Spleen (tissue), 7 donors: ENCODE data around the gene GRM8.

Experiments
- CTCF ChIP-seq, 11 experiments: fragments of 200-600 bp in 7 of 11; fragments of 450-650 bp in 4 of 11; sonication (generic) in 4 of 11; IDR thresholded peaks in 8 of 11; conservative IDR thresholded peaks in 3 of 11; 1 replicate in 7 of 11; 2 replicates in 4 of 11; pipeline versions ENCODE4 v1.4.0 to v1.8.0; 2016 to 2021; ENCODE audit warnings: antibody characterized with exemption in 11 of 11, inconsistent platforms in 4 of 11, mild to moderate bottlenecking in 1 of 11
- POLR2A ChIP-seq, 3 donors: fragments of 450-650 bp; IDR thresholded peaks; one replicate each; pipeline ENCODE4 v1.5.1; 2017; ENCODE audit warnings: antibody characterized with exemption in 3 of 3, mild to moderate bottlenecking in 1 of 3
- POLR2AphosphoS5 ChIP-seq, 3 donors: sonication (generic); formaldehyde crosslinking; IDR thresholded peaks; one replicate each; pipeline ENCODE4 v1.5.1; 2017; ENCODE audit warnings: antibody characterized with exemption in 3 of 3
- donor health status: DM: no; HTN: no; CAD: no; lungs with moderate emphysema.
- donor health status: DM: no; HTN: no; CAD: no.
- donor health status: DM: no; HTN: no; CAD: no.

- TF ChIP-seq CTCF (IDR thresholded peaks at IDR 0.05 in 8 of 11, conservative IDR thresholded peaks at IDR 0.05 in 3 of 11) (no peak), POLR2A (IDR thresholded peaks at IDR 0.05) (no peak), POLR2AphosphoS5 (IDR thresholded peaks at IDR 0.05) (no peak)
Measured at GRCh38 chr7:126472825-126473224, 779.9 kb downstream of the GRM8 start.
